HG03095 (cell line): Measurements from ENCODE around the gene ATP5MG.
"Not testable (repeated sequence)": the region's sequence is repeated elsewhere in the genome, so short reads cannot be mapped to it uniquely, and the experiment has no call there.

ENCODE experiments used
- ATAC-seq: cut with Tn5 transposase; IDR thresholded peaks from one replicate; pipeline ENCODE4 v1.9.1; 2021; ENCODE audit warnings: moderate library complexity; ENCODE audit not compliant: unreplicated experiment

Gene ATP5MG

DNA sequence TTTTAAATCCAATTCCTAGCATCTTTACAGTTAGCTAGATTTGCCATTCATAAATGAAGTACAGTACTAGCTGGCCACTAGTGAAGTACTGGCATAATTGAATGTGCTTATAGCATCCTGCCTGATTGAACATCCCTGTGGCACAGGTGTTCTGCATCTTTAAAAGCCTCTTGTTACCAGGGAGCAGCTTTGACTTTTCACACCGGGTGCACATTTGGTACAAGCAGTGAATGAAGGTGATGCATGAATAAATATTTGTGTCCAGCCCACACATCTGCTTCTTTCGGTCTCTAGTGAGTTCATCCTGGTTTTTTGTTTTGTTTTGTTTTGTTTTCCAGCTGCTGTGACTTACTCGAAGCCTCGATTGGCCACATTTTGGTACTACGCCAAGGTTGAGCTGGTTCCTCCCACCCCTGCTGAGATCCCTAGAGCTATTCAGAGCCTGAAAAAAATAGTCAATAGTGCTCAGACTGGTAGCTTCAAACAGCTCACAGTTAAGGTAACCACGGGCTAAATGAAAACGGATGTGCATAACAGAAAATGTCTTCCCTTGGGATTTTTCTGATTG is 5.3 kb downstream of the ATP5MG start:
- no peak for ATAC-seq

DNA sequence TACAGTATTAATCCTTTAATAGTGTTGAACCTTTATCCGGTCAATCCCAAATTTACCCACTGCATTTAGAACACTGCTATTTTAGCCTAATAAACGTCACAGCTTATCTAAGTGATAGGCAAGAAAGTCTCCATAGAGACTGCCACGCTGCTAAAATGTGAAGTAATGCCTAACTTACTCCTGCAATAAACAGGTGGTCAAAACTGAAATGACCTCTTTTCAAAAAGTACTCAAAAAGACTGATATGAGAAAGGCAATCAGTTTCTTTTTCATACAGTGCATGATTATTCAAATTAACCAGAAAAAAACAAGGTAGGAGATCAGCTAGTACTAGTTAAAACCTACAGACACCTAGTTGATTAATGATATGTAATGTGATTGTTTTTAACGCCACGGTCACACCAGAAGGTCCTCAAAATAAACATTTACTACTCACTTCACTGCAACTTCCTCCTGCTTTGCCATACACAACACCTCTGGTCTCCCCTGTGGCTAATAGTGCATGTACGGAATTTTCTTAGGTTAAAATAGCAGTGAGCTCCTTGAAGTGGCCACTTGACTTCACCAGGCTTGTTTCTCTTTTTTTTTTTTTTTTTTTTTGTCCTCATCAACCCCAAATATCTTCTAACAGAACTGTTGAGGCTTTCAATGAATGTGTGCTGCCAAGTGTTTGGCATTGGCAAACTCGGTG is 8.8 kb downstream of the ATP5MG start:
- ATAC-seq, result peak; percentile 43

DNA sequence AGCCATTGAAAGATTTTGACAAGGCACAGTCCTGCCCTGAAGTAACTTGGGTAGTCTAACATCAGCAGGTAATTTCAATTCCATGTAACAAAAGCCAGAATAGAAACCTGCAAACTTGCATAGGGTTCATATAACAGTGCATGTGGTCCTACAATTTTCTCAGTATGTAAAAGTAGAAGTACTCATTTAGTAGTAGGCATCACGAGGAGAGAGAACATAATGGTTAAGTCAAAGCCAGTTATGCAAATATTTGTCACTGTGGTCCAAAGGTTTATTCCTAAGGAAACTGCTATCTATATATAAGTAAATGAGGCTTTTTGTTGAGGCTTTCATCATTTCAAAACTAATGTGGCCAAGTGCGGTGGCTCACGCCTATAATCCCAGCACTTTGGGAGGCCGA is 10.1 kb downstream of the ATP5MG start:
- no peak for ATAC-seq

DNA sequence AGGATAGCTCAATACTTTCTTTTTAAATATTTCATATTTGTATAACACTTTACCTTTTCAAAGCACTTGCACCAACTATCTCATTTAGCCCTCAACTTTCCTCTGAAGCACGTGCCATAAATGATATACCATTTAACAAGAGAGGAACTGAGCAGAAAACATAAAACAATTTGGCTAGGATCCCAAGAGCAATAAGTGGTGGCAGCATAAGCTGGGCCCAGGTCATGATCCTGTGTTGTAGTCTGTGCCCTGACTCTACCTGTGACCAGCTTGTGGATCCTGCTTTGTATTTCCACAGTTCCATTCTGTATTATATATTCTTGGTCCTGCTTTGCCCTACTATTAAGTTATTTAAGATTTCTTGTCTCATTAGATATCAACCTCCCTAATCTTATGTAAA is 11.5 kb downstream of the ATP5MG start:
- no peak for ATAC-seq

DNA sequence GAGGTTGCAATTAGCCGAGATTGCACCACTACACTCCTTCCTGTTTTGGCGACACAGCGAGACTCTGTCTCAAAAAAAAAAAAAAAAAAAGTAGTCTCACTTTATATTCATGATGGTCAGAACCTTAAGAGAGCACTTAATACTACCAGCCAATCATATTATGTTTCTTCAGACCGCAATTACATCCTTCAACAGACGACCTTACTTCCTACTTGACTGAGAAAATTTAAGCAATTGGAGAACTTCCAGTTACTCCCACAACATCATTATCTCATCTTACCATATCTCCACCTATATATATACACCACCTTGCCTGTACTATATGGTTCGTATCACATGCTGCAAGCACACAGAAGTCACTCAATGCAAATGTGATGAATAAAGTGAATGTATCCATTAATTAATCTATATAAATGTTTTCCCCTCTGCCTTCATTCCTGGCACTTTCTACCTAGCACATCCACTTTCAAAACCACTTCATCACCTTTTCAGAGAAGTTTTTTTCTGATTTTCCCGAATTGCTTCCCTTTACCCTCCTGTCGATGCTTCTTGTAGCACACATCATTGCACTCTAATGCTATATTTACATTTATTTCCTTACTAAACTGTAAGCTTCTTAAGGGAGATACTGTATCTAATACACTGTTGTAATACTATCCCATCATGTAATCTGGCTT is 13.8 kb downstream of the ATP5MG start:
- ATAC-seq, result no peak

DNA sequence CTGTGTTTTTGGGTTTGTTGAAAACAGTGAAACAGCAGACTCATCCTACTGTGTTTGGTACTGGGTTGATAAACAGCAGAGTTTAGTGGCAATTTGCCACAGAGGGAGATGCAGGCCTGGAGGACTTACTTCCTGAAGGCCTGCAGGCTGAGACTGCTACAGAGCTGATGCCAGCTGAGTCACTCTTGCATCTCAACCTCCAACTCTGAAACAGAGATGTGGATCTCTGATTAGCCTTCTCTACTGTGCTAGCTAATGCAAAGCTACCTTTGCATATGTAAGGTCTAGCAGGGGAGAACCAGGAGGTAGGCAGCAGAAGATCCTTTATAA is 14.3 kb downstream of the ATP5MG start:
- no peak for ATAC-seq

DNA sequence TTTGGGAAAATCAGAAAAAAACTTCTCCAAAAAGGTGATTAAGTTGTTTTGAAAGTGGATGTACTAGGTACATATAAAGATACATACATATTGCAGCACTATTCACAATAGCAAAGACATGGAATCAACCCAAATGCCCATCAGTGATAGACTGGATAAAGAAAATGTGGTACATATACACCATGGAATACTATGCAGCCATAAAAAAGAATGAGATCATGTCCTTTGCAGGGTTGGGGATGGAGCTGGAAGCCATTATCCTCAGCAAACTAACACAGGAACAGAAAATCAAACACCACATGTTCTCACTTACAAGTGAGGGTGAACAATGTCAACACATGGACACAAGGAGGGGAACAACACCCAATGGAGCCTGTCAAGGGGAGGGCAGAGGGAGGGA is 15.5 kb downstream of the ATP5MG start:
- ATAC-seq, result not testable (repeated sequence)

DNA sequence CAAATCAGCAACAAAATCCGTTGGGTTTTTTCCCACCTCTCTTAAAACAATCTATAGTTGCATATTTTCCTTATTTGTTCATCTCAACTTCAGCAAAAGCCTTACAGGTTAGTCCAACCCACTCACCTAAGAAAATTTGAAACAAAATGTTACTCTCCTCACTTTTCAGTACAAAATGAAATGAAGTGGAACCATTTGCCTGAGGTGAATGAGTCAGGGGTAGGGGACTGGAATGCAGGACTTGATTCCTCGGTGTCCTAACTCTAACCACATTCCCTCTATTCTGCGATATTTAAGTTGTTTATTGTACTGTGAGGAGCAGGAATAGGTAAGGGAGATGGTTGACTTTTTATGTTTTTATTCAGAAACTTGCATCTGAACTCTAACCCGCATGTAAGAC is 16.4 kb downstream of the ATP5MG start:
- ATAC-seq, result no peak

DNA sequence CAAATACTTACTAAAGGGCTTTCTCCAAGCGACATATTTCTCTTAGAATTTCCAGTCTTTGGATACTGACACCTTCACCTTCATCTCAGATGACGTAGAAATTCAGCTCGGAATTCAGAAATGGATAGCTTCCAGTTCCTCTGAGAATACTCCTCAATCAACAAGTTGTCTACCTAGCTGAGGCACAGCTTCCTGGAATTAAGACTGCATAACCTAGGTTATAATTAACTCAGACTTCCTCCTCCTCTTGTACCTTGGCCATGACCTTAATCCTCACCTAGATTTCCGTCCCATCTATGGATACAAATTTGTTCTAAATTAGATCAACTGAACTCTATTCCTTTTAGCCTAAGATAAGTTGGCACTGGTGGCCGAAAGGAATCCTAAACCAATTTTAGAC is 17.4 kb downstream of the ATP5MG start:
- no peak for ATAC-seq

DNA sequence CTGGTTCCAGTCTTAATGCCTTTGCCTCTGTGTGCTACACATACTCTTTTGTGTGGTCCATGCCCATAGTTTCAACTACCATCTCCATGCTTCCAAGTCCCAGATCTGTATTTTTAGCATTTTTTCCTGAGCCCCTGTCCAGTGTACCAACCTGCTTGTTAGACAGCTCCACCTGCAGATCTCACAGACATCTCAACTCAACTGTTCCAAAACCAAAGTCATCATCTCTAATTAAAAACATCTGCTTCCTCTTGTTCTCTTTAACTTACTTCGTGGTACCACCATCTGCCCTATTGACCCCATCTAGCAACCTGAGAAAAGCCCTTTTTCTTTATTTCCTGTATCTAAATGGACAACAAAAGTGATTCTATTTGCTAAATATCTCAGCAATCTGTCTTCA is 26.3 kb downstream of the ATP5MG start:
- no peak for ATAC-seq

DNA sequence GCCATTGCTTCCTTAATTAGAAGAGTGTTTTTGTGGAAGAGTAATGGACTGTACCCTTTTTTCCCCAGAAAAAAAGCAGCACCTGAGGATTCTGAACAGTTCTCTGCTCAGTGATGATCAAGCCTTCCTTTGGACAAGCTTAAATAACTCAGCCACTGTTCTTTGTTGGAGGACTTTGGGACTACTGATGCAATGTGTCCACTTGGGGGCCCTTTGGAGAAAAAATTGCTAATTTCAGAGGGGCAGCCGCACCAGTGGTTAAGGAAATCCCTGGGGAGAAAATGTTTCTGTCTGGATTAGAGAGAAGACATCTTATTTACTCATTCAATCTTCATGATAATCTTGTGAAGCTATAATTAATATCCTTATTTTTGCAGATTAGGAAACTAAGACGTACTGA is 29.6 kb downstream of the ATP5MG start:
- no peak for ATAC-seq

DNA sequence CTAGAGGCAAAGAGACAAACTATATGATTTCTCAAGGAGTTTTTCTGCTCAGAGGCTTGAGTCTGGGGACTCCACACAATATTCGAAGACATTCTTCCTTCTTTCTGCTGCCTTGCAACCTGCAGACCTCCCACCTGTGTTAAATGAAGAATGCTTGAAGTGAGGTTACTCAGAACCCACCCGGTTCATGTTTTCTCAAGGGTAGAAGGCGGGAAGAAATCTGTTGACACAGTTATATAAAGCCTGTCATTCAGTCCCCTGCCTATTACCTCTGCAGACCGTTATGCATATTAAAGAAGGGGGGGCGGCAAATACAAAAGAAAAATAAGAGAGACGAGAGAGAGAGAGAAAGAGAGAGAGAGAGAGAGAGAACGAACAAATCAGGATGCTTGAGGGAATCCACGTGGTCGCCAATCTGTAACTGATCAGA is 32.7 kb downstream of the ATP5MG start:
- ATAC-seq, result no peak

DNA sequence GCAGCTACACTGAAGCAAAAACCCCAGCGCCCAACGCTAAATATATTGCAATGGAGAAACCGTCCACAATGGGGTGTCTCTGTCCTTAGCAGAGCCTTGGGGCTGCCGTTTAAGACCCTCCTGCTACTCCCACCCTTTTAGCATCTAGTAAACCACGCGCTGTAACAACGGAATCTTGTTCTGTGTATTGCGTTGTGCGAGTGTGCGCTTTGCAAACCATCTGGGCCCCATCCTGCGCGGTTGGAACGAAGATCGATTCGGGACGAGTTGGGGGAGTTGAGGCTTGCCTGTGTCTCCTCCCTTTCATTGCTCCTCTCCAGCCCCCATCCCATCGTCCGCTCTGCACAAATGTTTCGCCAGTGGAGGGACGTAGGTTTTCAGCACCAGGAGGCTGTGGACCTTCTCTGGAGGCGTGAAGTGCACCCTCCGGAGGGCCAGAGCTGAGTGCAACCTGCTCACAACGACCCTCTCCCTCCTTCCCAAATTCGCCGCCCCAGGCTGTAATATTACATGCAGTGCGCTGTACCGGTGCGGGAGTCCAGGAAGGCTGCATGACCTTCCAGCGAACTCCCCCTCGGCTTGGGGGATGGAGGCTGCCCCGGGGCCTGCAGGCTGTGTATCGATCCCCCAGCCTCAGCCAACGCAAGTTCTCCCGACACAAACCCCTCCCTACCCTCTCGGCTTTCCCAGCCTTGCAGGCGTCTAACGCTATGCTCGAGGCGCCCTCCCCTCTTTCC is 33.3 kb downstream of the ATP5MG start:
- no peak for ATAC-seq

DNA sequence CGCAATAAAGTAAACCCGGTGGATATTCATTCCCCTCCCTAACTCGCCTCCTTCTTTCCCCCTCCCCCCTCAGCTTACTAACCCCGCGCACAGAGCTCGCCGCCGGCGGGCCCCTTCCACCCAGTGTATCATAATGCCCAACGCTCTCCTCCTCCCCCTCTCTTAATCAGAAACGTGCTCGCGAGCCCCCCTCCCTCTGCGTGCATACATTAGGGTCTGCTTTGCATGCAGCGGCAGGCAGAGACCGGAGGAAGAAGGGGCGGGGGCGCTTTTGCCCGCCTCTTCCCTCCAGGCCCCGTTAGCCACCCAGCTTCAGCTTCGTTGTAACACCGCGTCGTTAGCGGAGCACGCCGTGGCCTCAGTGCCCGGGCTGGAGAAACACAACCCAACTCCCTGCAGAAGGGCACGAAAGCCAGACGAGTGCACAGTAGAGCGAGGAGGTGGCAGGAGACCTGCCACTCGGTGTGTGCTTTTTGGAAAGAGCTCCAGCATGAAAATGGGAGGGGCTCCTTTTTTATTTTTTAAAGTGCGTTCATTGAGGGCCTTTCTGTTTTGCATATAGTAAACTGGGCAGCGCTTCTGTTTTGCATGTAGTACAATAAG is 34.0 kb downstream of the ATP5MG start:
- no peak for ATAC-seq

DNA sequence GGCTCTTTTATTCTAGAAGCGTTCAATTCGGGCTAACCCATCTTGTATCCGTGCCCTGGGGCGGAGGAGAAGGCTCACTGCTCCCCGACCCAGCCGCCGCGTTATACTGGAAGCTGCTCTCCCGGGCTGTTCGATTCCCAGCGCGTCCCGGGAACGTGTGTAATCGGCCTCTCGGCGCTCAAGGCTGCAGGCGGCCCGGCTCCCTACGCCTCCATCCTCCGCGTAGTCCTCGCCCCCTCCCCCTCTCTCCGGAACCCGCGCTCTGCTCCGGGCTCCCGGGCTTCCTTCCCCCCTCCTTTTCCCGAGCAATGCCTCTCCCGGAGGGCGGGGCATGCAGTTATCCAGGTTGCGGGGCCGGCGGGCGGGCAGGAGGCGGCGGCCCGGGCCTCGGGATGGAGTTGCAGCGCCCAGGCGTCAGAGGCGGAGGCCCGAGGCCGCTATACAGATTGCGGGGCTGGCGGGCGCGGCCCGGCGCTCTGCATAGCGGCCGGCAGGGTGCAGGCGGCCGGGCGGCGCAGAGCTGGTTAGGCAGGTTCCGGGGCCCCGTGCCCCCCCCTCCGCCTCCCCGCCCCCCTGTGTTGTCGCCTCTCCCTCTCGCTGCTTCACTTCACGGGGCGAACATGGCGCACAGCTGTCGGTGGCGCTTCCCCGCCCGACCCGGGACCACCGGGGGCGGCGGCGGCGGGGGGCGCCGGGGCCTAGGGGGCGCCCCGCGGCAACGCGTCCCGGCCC is 34.7 kb downstream of the ATP5MG start, which contains the start of gene KMT2A:
Gene KMT2A, plus strand, starts transcription at position 600 of the 732 bp plus-strand sequence. Its CDS starts 21 bp downstream, at position 621.
- peak; percentile 40 for ATAC-seq

DNA sequence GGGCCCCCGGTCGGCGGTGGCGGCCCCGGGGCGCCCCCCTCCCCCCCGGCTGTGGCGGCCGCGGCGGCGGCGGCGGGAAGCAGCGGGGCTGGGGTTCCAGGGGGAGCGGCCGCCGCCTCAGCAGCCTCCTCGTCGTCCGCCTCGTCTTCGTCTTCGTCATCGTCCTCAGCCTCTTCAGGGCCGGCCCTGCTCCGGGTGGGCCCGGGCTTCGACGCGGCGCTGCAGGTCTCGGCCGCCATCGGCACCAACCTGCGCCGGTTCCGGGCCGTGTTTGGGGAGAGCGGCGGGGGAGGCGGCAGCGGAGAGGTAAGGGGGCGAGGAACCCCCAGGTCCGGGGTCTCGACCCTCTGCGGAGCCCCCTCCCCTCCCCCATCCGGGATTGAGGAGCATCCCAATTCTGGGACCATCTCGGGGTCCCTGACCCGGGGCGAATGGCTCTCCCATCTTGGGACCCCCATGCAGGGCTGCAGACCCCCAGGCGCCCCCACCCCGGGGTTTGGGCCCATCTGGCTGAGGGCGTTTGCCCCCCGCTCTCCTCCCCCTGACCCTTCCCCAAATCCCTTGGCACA is 35.3 kb downstream of the ATP5MG start:
- ATAC-seq, result peak; percentile 19

DNA sequence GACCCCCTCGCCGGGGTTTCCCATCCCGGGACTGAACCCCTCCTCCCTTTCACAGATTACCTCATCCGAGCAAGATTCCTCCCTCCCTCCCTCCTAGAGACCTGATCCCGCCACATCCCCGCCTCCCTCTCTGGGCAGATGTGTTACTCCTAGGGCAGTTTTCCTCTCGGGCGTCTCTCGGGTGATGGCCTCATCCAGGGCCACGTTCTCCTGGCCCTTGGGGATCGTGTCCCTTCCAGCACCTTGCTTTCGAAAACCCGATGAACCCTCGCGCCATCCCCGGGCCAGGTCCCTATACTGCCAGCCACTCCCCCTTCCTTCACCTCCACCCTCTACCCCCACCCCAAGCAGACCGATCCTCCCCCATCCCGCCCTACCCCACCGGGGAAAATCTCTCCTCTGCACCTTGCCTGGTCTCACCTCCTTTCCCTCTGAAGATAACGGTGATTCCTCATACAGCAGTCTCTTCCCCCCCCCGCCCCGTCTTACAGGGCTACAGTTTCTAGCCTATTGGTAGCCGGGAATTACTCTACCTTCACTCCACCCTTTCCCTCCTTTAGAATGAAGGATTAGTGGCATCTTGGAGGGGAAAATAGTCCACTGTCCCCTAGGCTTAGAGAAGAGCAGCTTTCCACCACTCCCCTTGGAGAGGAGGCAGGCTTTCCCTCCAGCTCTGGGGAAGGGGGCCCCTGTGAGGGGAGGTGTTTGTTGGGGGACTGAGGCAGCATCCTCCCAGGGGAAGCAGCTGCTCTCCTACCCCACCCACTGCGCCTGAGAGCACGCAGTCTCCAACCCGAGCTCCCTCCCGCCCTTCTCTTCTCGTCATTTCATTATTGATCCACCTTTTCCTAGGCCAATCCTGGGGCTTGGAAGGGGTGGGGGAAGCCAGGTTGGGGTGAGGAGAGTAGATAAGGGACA is 36.1 kb downstream of the ATP5MG start:
- ATAC-seq, result no peak

DNA sequence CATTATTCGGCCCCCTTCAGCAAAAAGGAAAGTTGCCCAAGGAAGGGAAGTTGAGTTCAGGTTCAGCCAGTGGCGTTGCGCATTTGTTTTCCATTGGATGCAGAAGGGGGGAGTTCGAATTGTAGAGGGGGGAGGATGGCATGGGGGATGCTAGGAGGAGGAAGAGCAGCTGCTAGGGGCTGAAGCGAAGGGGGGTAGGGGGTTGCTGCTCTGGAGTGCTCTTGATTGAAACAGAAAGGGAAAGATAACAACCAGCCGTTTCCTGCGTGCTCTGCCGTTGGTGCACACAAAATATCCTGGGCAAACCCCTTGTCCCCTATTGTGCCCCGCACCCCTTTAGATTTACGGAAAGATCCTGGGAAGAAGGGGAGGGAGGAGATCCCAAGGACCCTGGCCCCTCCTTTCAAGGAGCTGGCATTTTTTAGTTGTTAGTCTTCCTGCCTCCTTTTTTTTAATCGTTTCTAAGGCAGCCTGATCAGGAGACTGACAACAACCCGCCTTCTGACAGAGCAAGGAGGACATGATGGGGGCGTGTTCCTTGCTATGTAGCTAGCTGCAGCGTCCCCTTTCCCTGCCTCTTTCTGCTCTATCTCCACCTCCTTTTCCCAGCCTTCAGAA is 37.0 kb downstream of the ATP5MG start:
- ATAC-seq, result no peak

DNA sequence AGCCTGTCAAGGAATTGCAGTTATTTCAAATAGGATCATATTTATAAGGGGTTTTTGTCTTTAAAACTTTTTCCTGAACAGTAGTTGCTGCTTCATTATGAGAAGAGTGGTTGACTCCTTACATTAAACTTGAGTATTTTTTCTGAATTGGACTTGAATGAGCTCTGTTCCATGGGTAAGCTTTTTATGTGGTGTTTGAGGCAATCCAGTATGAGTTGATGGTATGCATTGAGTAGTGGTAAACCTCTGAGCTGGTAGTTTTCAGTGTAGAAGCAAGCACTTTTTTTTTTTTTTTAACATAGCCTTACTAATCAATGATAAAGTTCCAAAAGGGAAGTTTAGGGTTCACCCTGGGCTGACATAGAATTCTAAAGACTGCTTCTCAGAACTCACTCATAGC is 38.2 kb downstream of the ATP5MG start:
- ATAC-seq, result no peak
